Measurements from ENCODE around the gene OR11A1.

The OR11A1 gene, protein sequence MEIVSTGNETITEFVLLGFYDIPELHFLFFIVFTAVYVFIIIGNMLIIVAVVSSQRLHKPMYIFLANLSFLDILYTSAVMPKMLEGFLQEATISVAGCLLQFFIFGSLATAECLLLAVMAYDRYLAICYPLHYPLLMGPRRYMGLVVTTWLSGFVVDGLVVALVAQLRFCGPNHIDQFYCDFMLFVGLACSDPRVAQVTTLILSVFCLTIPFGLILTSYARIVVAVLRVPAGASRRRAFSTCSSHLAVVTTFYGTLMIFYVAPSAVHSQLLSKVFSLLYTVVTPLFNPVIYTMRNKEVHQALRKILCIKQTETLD

DNA sequence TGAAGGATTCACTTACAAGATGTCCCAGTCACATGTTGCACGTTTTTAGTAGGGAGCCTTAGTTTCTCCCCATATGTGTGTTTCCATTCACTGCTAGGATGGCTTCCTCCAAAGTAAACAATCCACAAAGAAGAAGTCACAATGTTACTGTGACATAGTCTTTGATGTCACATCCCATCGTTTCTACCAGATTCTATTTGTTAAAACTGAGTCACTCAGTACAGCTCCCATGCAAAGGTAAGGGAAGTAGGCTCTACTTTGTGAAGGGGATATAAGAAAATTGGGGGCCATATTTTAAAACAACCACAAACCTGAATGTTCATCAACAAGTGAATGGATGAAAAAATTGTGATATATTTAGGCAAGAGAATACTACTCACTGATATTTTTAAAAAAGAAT lies at the start of gene OR11A1, which contains the start of gene OR2H1:
Gene OR11A1 (minus strand): TSS at position 101 of the 400 bp plus-strand sequence. CDS start 29,430 bp downstream, outside the sequence.
Gene OR2H1 (plus strand): TSS at position 185 of the 400 bp plus-strand sequence. CDS start 4,615 bp downstream, outside the sequence.
- no peak for DNase-seq

DNA sequence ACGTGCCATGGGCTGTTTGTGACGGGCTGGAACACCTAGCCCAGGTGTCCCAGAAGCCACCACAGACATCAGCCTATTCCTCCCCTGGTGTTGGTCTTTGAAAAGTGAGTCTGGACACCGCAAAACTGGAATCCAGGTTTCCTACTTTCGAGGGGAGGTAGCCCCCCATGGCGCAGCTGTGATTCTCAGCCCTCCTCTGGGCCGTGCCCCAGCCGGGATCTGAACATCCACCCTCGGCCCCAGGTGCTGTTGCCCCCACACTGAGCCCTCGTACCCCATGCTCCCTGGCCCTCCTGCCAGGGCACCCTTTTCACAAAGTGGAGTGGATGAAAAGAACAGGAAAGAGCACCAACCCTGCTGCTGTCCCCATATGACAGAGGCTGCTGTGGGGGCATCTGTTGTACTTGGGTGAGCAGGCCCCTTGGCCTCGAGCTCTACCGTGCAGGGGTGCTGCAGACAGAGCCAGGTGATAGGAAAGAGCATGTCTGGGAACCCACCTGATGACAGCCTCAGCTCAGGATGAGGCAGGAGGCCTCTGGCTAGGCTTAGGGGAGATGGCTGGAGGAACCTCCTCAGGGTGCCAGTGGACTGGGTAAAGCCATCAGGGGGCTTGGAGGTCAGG lies 49.7 kb upstream of the OR11A1 start:
- no peak for DNase-seq

DNA sequence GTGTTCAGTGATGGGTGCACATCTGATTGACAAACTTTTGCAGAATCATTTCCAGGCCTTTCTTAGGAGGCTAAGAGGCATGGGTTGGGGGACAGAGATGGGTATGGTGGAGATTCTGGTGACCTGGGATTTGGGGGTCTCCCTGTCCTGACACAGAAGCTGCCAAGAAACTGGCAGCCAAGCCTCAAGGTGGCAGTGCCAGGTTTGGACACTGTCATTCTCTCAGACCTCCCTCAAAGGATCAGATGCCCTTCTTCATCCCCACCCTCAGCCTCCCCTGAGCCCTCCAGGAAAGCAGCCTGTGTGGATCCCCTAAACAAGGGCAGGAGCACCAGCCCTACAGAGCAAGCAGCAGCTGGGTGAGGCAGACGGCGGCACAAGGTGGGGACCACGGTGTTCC lies 48.9 kb upstream of the OR11A1 start:
- DNase-seq = no peak

DNA sequence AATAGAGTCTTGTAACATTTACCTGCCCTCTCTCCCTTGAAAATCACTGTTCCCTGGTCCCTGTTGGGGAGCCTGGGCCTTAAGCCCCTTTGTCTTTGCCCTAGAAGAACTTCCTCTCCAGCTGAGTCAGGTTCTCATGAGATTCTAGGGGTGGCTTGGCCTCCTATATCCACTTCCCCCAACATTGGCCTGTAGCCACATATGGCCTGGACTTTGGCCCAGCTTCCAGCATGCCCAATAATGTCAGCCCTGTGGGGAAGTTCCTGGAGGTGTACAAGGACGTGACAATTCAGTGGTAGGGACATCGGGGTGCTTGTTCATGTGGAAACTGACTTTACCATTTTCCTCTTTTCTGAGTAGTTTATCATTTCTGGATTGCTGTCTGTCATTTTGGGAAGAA lies 48.1 kb upstream of the OR11A1 start:
- no peak for DNase-seq

DNA sequence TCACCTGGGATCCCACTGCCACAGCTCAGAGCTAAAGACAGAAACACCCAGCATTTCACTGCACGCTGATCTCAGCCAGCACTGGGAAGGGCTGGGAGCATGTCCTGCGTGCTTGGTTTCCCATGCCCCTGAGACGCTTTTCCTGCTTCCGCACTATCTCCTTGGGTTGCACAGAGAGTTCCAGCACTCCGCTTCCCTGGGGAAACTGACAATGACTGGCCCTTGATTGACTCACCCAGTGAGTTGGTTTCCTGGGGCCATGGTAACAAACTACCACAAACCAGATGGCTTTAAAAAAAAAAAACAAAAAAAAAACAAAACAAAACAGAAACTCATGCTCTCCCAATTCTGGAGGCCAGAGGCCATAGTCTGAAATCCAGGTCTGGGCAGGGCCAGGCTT lies 45.7 kb upstream of the OR11A1 start:
- no peak for DNase-seq

DNA sequence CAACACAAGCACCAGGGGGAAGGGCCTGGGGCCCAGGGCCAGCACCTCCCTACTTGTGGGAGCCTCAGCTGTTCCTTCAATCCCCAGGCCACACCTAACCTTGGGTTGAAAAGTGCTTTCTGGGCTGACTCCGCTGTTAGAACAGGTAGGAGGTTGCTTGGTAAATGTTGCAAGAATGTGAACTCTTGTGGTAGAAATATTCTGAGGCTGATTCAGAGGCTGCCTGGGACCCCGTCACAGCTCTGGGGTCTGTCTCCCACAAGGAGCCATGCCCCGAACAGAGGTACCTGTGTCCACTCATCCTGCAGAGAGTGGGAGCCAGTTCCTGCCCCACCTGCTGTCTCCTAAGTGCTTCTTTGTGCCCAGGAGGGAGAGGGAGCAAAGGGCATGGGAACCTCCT lies 45.3 kb upstream of the OR11A1 start:
- DNase-seq = no peak

DNA sequence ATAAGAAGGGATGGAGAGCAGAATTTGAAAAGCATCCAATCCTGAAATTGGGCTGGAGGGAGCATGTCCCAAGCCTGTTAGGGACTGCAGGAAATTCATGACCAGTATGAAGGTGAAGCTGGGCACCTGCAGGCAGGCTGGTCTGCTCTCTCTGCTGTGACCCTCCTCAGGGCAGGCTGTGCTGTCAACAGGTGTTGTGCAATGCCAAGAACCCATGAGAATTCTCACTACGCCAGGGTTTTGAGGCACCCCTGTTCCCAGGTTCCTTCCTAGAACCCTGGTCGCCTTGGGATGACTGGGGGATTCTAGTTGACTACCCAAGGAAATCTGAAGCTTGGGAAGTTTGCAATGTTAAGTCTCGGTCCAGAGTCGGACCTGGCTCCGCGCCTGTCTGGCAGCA lies 44.2 kb upstream of the OR11A1 start:
- DNase-seq = no peak

DNA sequence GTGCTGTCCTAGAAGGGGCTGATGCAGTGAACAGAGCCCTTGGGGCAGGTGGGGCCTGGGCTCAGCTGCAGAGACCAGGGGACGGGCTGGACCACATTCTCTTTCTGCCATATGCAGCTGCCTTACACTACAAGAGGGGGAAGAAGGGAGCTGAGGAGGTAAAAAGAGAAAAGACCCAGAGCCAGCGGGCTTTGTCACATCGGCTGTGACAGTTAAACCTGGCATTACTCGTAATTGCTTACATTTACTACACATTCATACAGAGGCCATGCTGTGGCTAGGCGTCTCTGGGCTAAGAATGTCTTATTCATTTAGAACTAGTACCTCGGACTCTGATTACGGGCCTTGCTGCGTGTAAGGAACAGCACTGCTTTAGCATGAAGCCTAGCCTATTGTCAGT lies 43.7 kb upstream of the OR11A1 start:
- no peak for DNase-seq

DNA sequence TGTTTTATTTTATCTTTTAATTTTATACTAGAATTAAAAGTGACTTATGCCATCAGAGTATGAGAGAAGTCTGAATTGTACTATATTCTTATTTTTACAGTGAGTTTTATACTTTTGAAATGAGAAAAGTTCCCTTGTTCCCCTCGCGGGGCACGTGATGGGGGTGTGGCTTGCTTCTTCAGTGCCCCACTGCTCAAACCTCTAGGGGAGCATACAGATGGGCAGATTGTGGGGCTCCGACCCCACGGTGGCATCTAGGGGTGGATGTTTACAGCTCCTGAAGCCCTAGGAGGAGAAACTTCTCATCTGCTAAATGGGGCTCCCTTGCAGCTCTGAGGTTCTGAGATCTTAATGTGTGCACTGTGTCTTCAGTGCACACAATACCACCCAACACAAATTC lies 42.8 kb upstream of the OR11A1 start:
- DNase-seq = no peak

DNA sequence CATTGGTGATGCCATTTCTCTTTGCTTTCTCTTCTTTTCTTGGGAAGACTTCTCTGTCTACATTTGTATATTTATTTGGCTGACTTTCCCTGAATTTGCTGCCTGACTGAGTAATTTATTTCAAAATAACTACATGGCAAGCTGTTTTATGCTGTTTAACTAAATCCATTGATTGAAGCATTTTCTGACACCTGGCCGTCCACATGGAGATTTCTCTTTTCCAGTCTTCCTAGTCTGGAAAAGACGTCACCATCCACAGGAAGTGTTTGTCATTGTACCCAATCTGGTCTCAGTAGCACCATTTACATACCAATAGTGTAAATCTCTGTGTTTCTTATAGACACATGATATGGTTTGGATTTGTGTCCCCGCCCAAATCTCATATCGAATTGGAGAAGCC lies 40.1 kb upstream of the OR11A1 start:
- no peak for DNase-seq

DNA sequence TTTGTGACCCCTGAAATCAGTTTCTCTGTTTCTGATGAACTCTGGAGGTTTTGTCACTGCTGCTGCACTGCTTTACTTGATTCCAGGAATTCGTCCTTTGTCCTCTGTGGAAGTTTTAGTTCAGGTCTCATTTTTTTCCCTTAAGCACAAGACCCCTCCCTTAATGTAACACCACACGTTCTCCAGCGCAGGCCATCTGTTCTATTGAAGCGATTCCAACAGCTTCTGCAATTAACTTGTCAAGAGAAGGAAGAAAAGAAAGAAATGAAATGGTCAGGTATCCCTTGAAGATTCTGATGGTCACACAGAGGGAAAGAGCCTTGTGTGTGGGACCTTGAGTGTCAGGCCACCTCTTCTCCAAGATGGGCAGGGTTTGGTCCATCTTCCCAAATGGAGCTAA lies 38.7 kb upstream of the OR11A1 start:
- no peak for DNase-seq

DNA sequence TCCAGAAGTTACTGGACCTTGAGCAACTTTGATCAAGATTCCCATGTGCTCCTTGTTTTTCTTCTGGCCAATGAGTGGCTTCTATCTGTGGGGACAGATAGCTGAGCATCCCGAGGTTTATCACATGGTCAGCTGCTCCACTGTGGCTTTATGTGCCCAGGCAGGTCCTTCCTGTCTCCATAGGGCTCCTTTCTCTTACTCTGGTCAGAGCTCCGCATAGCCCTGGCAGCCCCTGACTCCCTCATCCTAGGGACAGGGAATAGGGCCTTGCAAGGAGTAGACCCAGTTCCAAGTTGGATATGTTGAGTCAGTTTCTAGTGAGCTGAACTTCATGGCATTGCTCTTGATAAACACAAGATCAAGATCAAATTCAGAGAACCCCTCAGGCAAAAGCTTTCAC lies 37.3 kb upstream of the OR11A1 start:
- no peak for DNase-seq

DNA sequence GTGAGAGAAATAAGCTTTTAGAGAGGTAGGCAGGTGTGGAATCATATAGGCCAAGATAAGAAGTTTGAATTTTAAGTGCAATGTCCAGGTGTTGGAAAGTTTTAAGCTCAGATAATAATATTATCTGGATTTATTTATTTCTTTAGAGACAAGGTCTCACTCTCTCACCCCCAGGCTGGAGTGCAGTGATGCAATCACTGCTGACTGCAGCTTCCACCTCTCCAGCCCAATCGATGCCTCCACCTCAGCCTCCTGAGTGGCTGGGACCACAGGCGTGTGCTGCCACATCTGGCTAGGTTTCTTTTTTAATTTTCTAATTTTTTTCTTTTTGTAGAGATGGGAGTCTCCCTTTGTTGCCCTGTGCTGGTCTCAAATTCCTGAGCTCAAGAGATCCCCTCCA lies 36.4 kb upstream of the OR11A1 start:
- DNase-seq = no peak

DNA sequence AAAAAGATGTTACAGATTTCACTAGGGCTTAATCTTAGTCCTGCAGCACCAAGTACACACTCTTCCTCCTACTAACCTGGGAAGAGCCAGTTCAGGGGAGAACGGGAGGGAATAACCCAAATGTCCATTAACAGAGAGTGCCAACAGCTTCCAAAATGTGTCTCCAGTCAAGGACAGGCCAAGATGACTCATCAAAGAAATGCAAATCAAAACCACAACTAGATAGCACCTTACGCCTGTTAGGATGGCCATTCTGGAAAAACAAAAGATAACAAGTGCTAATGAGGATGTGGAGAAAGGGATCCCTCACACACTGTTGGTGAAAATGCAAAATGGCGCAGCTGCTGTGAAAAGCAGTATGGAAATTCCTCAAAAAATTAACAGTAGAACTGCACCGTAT lies 34.7 kb upstream of the OR11A1 start:
- DNase-seq = no peak

DNA sequence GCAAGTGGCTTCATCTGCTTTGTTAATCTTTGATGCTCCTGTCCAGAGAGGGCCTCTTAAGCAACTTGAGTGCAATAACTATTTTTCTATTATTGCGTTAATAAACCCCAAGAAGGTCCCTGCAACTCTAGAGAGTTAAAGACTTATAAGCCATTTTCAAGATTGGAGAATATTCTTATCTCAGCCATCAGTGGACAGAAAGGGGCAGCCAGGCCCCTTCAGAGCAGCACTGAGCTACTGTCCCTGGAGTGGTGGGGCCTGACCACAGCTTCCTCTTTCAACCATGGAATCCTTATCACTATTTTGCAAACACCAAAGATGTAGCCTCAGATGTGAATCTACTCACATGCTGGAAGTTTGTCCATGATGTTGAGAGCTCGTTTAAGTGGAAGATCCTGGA lies 33.7 kb upstream of the OR11A1 start:
- no peak for DNase-seq

DNA sequence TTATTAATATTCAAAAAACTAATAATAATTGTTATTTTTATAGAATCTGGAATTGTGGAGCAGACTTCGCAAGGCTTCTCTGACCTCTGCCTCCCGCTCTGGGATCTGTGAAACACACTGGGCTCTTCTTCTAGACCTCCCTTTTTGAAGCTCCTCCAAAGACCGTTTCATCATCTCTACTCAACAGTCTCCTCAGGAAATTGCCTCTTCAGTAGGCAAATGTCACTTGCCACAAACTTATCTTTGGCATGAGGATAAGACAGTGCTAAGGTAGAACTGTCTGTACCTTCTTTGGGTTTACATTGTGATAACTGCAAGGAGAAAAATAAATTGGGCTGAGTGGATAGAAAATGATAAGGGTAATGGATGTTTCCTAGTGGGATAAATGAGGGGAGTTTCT lies 33.2 kb upstream of the OR11A1 start:
- no peak for DNase-seq

DNA sequence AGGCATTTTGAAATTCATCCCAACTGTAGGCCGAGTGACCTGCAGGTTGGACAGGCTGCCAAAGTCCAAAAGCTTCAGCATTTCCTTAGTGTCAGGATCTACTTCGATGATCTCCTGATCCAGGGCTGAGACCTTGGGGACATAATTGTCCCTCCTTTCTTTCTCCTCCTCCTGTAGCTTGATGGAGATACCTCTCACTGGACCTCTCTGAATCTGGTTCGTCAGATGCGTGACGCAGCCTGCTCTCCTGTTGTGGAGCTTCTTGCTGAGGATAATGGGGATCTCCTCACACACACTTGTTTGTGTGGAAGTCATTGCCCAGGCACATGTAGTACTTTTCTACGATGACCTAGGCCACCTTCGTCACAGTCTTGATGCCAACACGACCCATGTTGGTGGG lies 32.4 kb upstream of the OR11A1 start:
- DNase-seq = no peak

DNA sequence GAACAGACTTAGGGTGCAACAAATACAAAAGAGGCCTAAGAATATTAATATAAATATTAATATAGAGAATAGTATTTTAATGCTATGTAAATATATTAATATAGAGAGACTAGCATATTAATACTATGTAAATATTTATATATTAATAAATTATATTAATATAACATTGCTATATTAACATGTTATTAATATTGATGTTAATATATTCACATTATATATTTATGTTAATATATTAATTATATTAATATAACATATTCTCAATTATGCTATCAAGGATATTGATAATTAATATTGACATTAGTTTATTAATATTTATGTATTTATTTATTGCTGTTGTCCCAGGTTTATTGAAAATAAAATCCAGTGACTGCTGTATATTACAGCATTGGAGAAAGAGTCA lies 32.0 kb upstream of the OR11A1 start:
- DNase-seq = no peak

DNA sequence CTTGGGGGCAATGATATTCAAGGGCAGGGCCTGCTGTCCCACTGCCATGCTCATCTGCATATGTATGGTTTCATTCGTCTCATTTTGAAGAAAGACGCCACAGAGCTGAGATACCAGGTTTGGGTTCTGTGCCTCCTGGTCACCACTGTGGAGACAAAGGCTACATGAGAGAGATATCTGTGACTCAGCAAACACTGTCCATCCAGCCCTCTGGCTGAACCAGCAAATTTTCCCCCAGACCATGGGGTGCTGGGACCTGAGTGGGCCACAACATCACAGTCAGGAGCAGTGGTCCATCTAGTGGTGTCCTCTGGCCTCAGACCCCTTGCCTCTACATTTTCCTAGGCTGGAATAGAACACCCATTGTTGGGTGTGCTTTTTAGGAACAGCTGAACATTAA lies 30.8 kb upstream of the OR11A1 start, which contains the start of gene MAS1L:
Gene MAS1L (minus strand): TSS at position 297 of the 400 bp plus-strand sequence. CDS start 54 bp downstream, at position 243.
- no peak for DNase-seq

DNA sequence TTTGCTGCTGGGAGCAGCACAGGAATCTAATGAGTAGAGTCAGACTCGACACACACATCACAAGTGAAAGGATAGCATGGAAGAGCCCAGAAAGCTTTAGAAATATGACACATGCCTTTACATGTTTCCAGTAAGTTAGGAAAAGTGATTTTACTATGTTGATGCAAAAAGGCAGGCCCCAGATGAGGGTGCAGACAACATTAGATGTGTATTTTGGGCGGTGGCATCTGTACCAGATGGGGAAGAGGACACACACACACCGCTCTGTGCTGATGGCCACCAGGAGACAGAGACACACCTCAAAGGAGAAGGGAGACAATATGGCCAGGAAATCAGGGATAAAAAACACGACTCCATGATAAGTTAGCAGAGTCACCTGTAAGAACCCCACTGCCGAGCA lies 30.3 kb upstream of the OR11A1 start:
- no peak for DNase-seq

DNA sequence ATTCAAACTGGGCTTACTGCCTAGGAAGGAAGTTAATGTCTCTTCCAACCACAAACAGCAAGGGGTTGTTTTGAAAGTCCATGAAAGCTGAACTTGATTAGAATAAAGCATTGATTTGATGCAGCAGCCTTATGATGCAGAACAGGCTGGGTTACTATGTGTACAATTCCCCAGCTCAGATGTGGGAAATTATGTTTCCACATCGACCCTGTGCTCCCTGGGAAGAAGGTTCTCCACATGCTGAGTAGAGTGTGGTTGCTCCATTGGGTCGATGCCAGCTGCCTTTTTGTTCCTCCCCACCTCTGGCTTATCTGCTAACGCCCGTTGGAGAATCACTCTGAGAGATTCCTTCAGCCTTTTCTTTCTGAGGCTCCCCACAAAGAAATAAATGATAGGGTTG lies 29.7 kb upstream of the OR11A1 start:
- no peak for DNase-seq

DNA sequence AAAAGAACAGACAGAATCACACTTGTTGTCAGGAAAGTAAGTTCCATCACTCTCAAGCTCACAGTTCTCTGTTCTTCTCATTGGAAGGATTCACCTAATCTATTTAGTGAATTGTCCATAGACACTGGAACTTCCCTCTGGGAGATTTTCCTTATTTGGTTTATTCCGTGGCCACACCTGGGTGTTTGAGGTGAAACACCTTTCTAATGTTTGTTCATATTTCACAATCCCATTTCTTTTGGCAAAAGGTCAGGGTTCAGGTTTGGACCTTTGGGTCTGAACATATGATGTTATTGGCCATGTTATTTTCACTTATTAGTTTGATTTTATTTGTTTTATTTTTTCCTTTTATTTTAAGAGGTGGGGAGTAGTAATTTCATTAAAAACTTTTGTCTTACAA lies 26.9 kb upstream of the OR11A1 start:
- no peak for DNase-seq

DNA sequence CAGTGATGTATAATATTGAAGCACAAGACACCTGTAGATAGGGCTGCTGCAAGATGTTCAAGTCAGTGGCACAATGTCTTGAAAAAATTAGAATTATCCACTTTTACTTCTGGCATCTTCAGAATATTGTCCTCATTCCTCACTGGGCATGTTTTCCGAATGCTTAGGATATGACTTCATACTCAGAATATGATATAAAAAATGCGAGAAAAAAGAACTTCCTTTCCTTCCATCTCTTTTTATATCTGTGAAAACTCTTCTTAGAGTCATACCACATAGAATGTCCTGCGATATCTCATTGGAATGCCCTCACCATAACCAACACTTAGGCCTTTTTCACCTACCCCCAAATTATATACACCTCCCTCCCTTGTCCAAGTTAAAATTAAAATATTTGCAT lies 26.3 kb upstream of the OR11A1 start:
- DNase-seq = no peak

DNA sequence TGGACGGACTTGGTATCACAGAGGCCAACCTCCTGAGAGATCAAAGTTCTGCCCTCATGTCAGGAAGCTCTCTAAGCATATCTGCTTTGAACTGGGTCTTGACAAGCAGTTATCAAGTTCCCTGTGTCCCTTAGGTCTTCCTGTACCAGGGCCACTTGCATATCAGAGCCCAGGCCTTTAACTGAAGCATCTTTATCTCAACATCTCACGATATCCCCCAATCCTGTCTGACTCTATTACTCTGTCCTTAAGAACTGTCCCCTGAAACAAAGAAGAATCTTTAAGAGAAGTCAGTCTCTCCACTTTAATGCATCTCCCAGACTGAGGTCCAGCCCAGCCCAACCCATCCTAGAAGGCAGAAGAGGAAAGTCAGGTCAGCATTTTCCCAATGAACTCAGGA lies 22.7 kb upstream of the OR11A1 start:
- DNase-seq = no peak

DNA sequence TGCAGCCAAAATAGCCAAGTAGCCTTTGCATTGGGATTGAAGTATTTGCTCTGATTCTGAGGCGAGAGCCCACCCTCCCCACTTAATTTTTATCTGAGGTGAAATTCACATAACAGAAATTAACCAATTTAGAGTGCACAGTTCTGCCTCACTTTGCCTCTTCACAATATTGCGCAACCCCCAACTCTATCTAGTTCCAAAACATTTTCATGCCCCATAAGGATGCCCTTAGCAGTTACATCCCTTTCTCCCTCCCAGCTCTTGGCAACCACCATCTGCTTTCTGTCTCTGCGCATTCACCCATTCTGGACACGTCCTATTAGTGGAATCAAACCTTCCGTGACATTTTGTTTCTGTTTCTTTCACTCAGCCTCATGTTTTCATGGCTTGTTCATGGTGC lies 21.9 kb upstream of the OR11A1 start:
- no peak for DNase-seq

Data from activated CD4-positive, alpha-beta T cell treated with anti-CD3 and anti-CD28 coated beads, Interleukin-2, Interleukin-6, amounts not matched to agents 100 ng/mL and 50 ng/mL, durations not matched to agents 16 hours and 8 hours (primary cell).